ENCODE results near the gene PHOX2A. TPM values are rescaled to one million over a fixed set of nuclear protein-coding genes. Genes with fewer than 3 reads are reported as not detected.
"Not testable (repeated sequence)": the region's sequence is repeated elsewhere in the genome, so short reads cannot be mapped to it uniquely, and the experiment has no call there.

The PHOX2A gene
- total RNA-seq, 1 donor from 2014 or later, result not detected

GRCh38 chr11:72203163-72203562, 40.8 kb downstream of the PHOX2A start:
- Mint-ChIP-seq H3K4me1 (ENCODE audit: unreplicated experiment) (peaks cover 9% of the 10 kb centered on the region), H3K4me3 (ENCODE audit: unreplicated experiment) (no peak overlapping the region), H3K27ac (ENCODE audit: unreplicated experiment) (no peak overlapping the region), H3K9me3 (ENCODE audit: unreplicated experiment) (no peaks in the 10 kb centered on the region), H3K36me3 (ENCODE audit: unreplicated experiment) (no peaks in the 10 kb centered on the region), H3K27me3 (ENCODE audit: unreplicated experiment) (no peaks in the 10 kb centered on the region)
- TF ChIP-seq CTCF (IDR thresholded peaks at IDR 0.05), result no peak
- DNase-seq (ENCODE audit: extremely low spot score, unreplicated experiment), result no peak

GRCh38 chr11:72202571-72202970, 41.4 kb downstream of the PHOX2A start:
- H3K27ac Mint-ChIP-seq (ENCODE audit: unreplicated experiment), result no peak overlapping the region
- peaks cover 9% of the 10 kb centered on the region for H3K4me1 Mint-ChIP-seq (ENCODE audit: unreplicated experiment)
- no peaks in the 10 kb centered on the region for H3K9me3 Mint-ChIP-seq (ENCODE audit: unreplicated experiment)
- H3K4me3 Mint-ChIP-seq (ENCODE audit: unreplicated experiment), result no peak overlapping the region
- no peaks in the 10 kb centered on the region for H3K36me3 Mint-ChIP-seq (ENCODE audit: unreplicated experiment)
- no peak for DNase-seq (ENCODE audit: extremely low spot score, unreplicated experiment)
- H3K27me3 Mint-ChIP-seq (ENCODE audit: unreplicated experiment), result no peaks in the 10 kb centered on the region
- no peak for TF ChIP-seq CTCF (IDR thresholded peaks at IDR 0.05)

DNA sequence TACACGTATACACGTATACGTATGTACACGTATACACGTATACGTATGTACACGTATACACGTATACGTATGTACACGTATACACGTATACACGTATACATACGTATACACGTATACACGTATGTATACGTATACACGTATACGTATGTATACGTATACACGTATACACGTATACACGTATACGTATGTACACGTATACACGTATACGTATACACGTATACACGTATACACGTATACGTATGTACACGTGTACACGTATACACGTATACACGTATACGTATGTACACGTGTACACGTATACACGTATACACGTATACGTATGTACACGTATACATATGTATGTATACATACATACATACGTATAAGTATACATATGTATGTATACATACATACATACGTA, 42.5 kb downstream of the PHOX2A start:
- not testable (repeated sequence) for DNase-seq (ENCODE audit: extremely low spot score, unreplicated experiment); H3K4me3 Mint-ChIP-seq (ENCODE audit: unreplicated experiment); H3K36me3 Mint-ChIP-seq (ENCODE audit: unreplicated experiment); H3K4me1 Mint-ChIP-seq (ENCODE audit: unreplicated experiment); H3K9me3 Mint-ChIP-seq (ENCODE audit: unreplicated experiment); H3K27me3 Mint-ChIP-seq (ENCODE audit: unreplicated experiment); H3K27ac Mint-ChIP-seq (ENCODE audit: unreplicated experiment)

GRCh38 chr11:72195518-72196270, 48.3 kb downstream of the PHOX2A start:
- no peaks in the 10 kb centered on the region for H3K27me3 Mint-ChIP-seq (ENCODE audit: unreplicated experiment)
- no peak overlapping the region for H3K27ac Mint-ChIP-seq (ENCODE audit: unreplicated experiment)
- no peaks in the 10 kb centered on the region for H3K4me1 Mint-ChIP-seq (ENCODE audit: unreplicated experiment)
- no peaks in the 10 kb centered on the region for H3K9me3 Mint-ChIP-seq (ENCODE audit: unreplicated experiment)
- DNase-seq (ENCODE audit: extremely low spot score, unreplicated experiment), result no peak
- no peak overlapping the region for H3K4me3 Mint-ChIP-seq (ENCODE audit: unreplicated experiment)
- TF ChIP-seq CTCF (IDR thresholded peaks at IDR 0.05), result no peak
- no peaks in the 10 kb centered on the region for H3K36me3 Mint-ChIP-seq (ENCODE audit: unreplicated experiment)

- Mint-ChIP-seq H3K27ac (ENCODE audit: unreplicated experiment) (no peak within 1 kb of the TSS), H3K36me3 (ENCODE audit: unreplicated experiment) (no peaks in the 10 kb centered on the region), H3K4me1 (ENCODE audit: unreplicated experiment) (no peaks in the 10 kb centered on the region), H3K9me3 (ENCODE audit: unreplicated experiment) (no peaks in the 10 kb centered on the region), H3K27me3 (ENCODE audit: unreplicated experiment) (no peaks in the 10 kb centered on the region), H3K4me3 (ENCODE audit: unreplicated experiment) (no peak within 1 kb of the TSS)
- DNase-seq (ENCODE audit: extremely low spot score, unreplicated experiment), result no peak
- TF ChIP-seq CTCF (IDR thresholded peaks at IDR 0.05), result no peak
Measured at GRCh38 chr11:72191961-72192381, 52.0 kb downstream of the PHOX2A start, which contains the start of gene FOLR1. TSS of gene FOLR1 (plus strand) at chr11:72192140. CDS start at chr11:72192174, 34 bp downstream.
